ENCODE measurements around the gene SLC39A11. TPM values are rescaled to one million over a fixed set of nuclear protein-coding genes. Genes with fewer than 3 reads are reported as not detected.

Gene SLC39A11
- total RNA-seq, 1 experiment from 2014 or later, result 46.4 TPM

- POLR2A ChIA-PET, result no interaction called here
- no TSS peak for BruUV-seq (replicated peaks)
- DNase-seq (ENCODE audit: low read depth, low spot score) (no peak), ATAC-seq (no peak)
- CTCF ChIA-PET, result no interaction called here
- Histone ChIP-seq H3K27me3 (ENCODE audit: insufficient read depth, low read length) (no peaks in the 10 kb centered on the region), H3K36me3 (ENCODE audit: control insufficient read depth in 1 of 2, insufficient read depth in 2 of 2, low read length in 2 of 2) (no peaks in the 10 kb centered on the region), H3K4me3 (replicated peaks in 1 of 2; ENCODE audit: low read depth in 1 of 2, low read length in 2 of 2) (no peak overlapping the region), H3K9me3 (ENCODE audit: control insufficient read depth in 1 of 2, insufficient read depth in 1 of 2, low read depth in 1 of 2, low read length in 2 of 2) (no peaks in the 10 kb centered on the region), H4K20me1 (ENCODE audit: insufficient read depth) (no peaks in the 10 kb centered on the region), H3K4me2 (ENCODE audit: low read length) (no peak overlapping the region), H3K4me1 (ENCODE audit: control insufficient read depth in 1 of 2, insufficient read depth in 2 of 2, low read length in 2 of 2) (peaks cover 7 to 11% of the 10 kb centered on the region in 2 experiments; a peak in 2 of 4 replicates), H3K9ac (ENCODE audit: low read length) (no peak overlapping the region), H3K79me2 (ENCODE audit: insufficient read depth, low read length) (no peaks in the 10 kb centered on the region), H3K9me2 (ENCODE audit: insufficient read depth) (no peaks in the 10 kb centered on the region), H2AFZ (ENCODE audit: low read depth, low read length, poor library complexity, severe bottlenecking) (no peak overlapping the region), H3K27ac (ENCODE audit: low read depth, low read length) (no peak overlapping the region)
- TF ChIP-seq RAD21 (IDR thresholded peaks at IDR 0.05; ENCODE audit: low read depth), result no peak
- TF ChIP-seq SP1 (IDR thresholded peaks at IDR 0.05; ENCODE audit: low read depth), result no peak
- TF ChIP-seq EGR1 (IDR thresholded peaks at IDR 0.05; ENCODE audit: low read depth), result no peak
- TF ChIP-seq CTCF (IDR thresholded peaks at IDR 0.05 in 2 of 3, conservative IDR thresholded peaks at IDR 0.05 in 1 of 3; ENCODE audit: borderline replicate concordance in 1 of 3, insufficient read depth in 1 of 3, low read depth in 2 of 3, low read length in 2 of 3), result no peak
- no peak for TF ChIP-seq ZFX (IDR thresholded peaks at IDR 0.05)
- no peak for TF ChIP-seq EZH2 (IDR thresholded peaks at IDR 0.05)
- no peak for TF ChIP-seq SIN3A (IDR thresholded peaks at IDR 0.05; ENCODE audit: low read depth)
- TF ChIP-seq JUND (IDR thresholded peaks at IDR 0.05), result no peak
- no peak for TF ChIP-seq ATF3 (IDR thresholded peaks at IDR 0.05)
- no peak for TF ChIP-seq ELF1 (IDR thresholded peaks at IDR 0.05; ENCODE audit: borderline replicate concordance, low read depth)
- no peak for TF ChIP-seq MAX (IDR thresholded peaks at IDR 0.05)
- TF ChIP-seq POLR2AphosphoS5 (IDR thresholded peaks at IDR 0.05; ENCODE audit: low read depth, low read length), result no peak
- RAD21 ChIA-PET (ENCODE audit: low non-redundant PET in 1 of 2, low total read pairs in 2 of 2, uncharacterized antibody in 2 of 2, unreplicated experiment in 2 of 2), result no interaction called here
- intact Hi-C loops (cut with micrococcal nuclease), result no loop called here
These were observed 176.8 kb downstream of the SLC39A11 start for GRCh38 chr17:72915625-72916081.
